ENCODE measurements around the gene UGT1A3.
"Not testable (repeated sequence)": the region's sequence is repeated elsewhere in the genome, so short reads cannot be mapped to it uniquely, and the experiment has no call there.

UGT1A3 gene

GRCh38 chr2:233736868-233737653 lies 8.2 kb downstream of the UGT1A3 start:
- not testable (repeated sequence) for H3K27ac Mint-ChIP-seq; H3K36me3 Mint-ChIP-seq (ENCODE audit: low read depth); H3K9me3 Mint-ChIP-seq; H3K4me1 Mint-ChIP-seq (ENCODE audit: low read depth); H3K27me3 Mint-ChIP-seq (ENCODE audit: low read depth); H3K4me3 Mint-ChIP-seq

GRCh38 chr2:233740870-233741269 lies 12.0 kb downstream of the UGT1A3 start:
- Mint-ChIP-seq H3K27me3 (ENCODE audit: low read depth) (no peaks in the 10 kb centered on the region), H3K9me3 (no peaks in the 10 kb centered on the region)

GRCh38 chr2:233743464-233744259 lies 14.8 kb downstream of the UGT1A3 start:
- Mint-ChIP-seq H3K9me3 (no peaks in the 10 kb centered on the region), H3K27me3 (ENCODE audit: low read depth) (no peaks in the 10 kb centered on the region), H3K4me3 (no peak overlapping the region), H3K4me1 (ENCODE audit: low read depth) (no peaks in the 10 kb centered on the region), H3K27ac (no peak overlapping the region), H3K36me3 (ENCODE audit: low read depth) (no peaks in the 10 kb centered on the region)

More at GRCh38 chr2:233740870-233741269, 12.0 kb downstream of the UGT1A3 start:
- Mint-ChIP-seq H3K4me1 (ENCODE audit: low read depth) (no peaks in the 10 kb centered on the region), H3K4me3 (no peak overlapping the region), H3K36me3 (ENCODE audit: low read depth) (no peaks in the 10 kb centered on the region), H3K27ac (no peak overlapping the region)

GRCh38 chr2:233745073-233745755 lies 16.4 kb downstream of the UGT1A3 start:
- Mint-ChIP-seq H3K9me3 (peaks cover 7% of the 10 kb centered on the region), H3K4me3 (no peak overlapping the region), H3K27me3 (ENCODE audit: low read depth) (no peaks in the 10 kb centered on the region), H3K27ac (no peak overlapping the region), H3K36me3 (ENCODE audit: low read depth) (no peaks in the 10 kb centered on the region), H3K4me1 (ENCODE audit: low read depth) (no peaks in the 10 kb centered on the region)

GRCh38 chr2:233745838-233746237 lies 17.0 kb downstream of the UGT1A3 start:
- H3K27me3 Mint-ChIP-seq (ENCODE audit: low read depth); H3K36me3 Mint-ChIP-seq (ENCODE audit: low read depth); H3K4me3 Mint-ChIP-seq; H3K27ac Mint-ChIP-seq; H3K4me1 Mint-ChIP-seq (ENCODE audit: low read depth): not testable (repeated sequence)
- peaks cover 11% of the 10 kb centered on the region for H3K9me3 Mint-ChIP-seq

- no peaks in the 10 kb centered on the region for H3K27me3 Mint-ChIP-seq (ENCODE audit: low read depth)
- peaks cover 18% of the 10 kb centered on the region for H3K9me3 Mint-ChIP-seq
- H3K4me3 Mint-ChIP-seq, result no peak overlapping the region
- H3K27ac Mint-ChIP-seq, result no peak overlapping the region
- H3K36me3 Mint-ChIP-seq (ENCODE audit: low read depth), result no peaks in the 10 kb centered on the region
- H3K4me1 Mint-ChIP-seq (ENCODE audit: low read depth), result no peaks in the 10 kb centered on the region
These were observed 17.8 kb downstream of the UGT1A3 start for GRCh38 chr2:233746475-233747282.

GRCh38 chr2:233747283-233747544 lies 18.4 kb downstream of the UGT1A3 start:
- Mint-ChIP-seq H3K27me3 (ENCODE audit: low read depth) (no peaks in the 10 kb centered on the region), H3K9me3 (peaks cover 19% of the 10 kb centered on the region), H3K4me3 (no peak overlapping the region), H3K4me1 (ENCODE audit: low read depth) (no peaks in the 10 kb centered on the region), H3K27ac (no peak overlapping the region), H3K36me3 (ENCODE audit: low read depth) (no peaks in the 10 kb centered on the region)

- not testable (repeated sequence) for H3K36me3 Mint-ChIP-seq (ENCODE audit: low read depth); H3K4me1 Mint-ChIP-seq (ENCODE audit: low read depth); H3K27me3 Mint-ChIP-seq (ENCODE audit: low read depth); H3K4me3 Mint-ChIP-seq; H3K27ac Mint-ChIP-seq
- peaks cover 19% of the 10 kb centered on the region for H3K9me3 Mint-ChIP-seq
These were observed 21.8 kb downstream of the UGT1A3 start for GRCh38 chr2:233750689-233751088.

- not testable (repeated sequence) for H3K4me3 Mint-ChIP-seq; H3K4me1 Mint-ChIP-seq (ENCODE audit: low read depth); H3K27ac Mint-ChIP-seq; H3K36me3 Mint-ChIP-seq (ENCODE audit: low read depth); H3K27me3 Mint-ChIP-seq (ENCODE audit: low read depth)
- peaks cover 19% of the 10 kb centered on the region for H3K9me3 Mint-ChIP-seq
These were observed 22.6 kb downstream of the UGT1A3 start for GRCh38 chr2:233751212-233752009.

GRCh38 chr2:233754872-233755611 lies 26.2 kb downstream of the UGT1A3 start:
- H3K36me3 Mint-ChIP-seq (ENCODE audit: low read depth), result no peaks in the 10 kb centered on the region
- H3K27me3 Mint-ChIP-seq (ENCODE audit: low read depth), result peaks cover 4% of the 10 kb centered on the region
- no peak overlapping the region for H3K4me3 Mint-ChIP-seq
- H3K4me1 Mint-ChIP-seq (ENCODE audit: low read depth), result no peaks in the 10 kb centered on the region
- H3K9me3 Mint-ChIP-seq, result peaks cover 14% of the 10 kb centered on the region
- no peak overlapping the region for H3K27ac Mint-ChIP-seq

- Mint-ChIP-seq H3K27ac (no peak overlapping the region), H3K9me3 (peaks cover 2% of the 10 kb centered on the region), H3K36me3 (ENCODE audit: low read depth) (no peaks in the 10 kb centered on the region), H3K4me1 (ENCODE audit: low read depth) (no peaks in the 10 kb centered on the region), H3K27me3 (ENCODE audit: low read depth) (peaks cover 4% of the 10 kb centered on the region), H3K4me3 (no peak overlapping the region)
These were observed 27.7 kb downstream of the UGT1A3 start for GRCh38 chr2:233756429-233757081.

- no peaks in the 10 kb centered on the region for H3K9me3 Mint-ChIP-seq
- H3K36me3 Mint-ChIP-seq (ENCODE audit: low read depth), result no peaks in the 10 kb centered on the region
These were observed 29.3 kb downstream of the UGT1A3 start for GRCh38 chr2:233758141-233758540.

GRCh38 chr2:233758849-233759248 lies 30.0 kb downstream of the UGT1A3 start:
- Mint-ChIP-seq H3K9me3 (no peaks in the 10 kb centered on the region), H3K27me3 (ENCODE audit: low read depth) (no peaks in the 10 kb centered on the region), H3K4me1 (ENCODE audit: low read depth) (no peaks in the 10 kb centered on the region), H3K4me3 (no peak overlapping the region), H3K36me3 (ENCODE audit: low read depth) (no peaks in the 10 kb centered on the region), H3K27ac (no peak overlapping the region)

More at GRCh38 chr2:233758141-233758540, 29.3 kb downstream of the UGT1A3 start:
- Mint-ChIP-seq H3K27ac (no peak overlapping the region), H3K4me3 (no peak overlapping the region), H3K4me1 (ENCODE audit: low read depth) (no peaks in the 10 kb centered on the region), H3K27me3 (ENCODE audit: low read depth) (no peaks in the 10 kb centered on the region)
